Activated T-cell treated with anti-CD3 and anti-CD28 coated beads, Interleukin-2, amount 50 U/mL, for 1 hour (primary cell): ENCODE results near the gene CRTAC1.

Source experiments
- DNase-seq: peaks from one replicate; pipeline ENCODE4 v3.0.0-alpha.2; 2020

Gene CRTAC1

DNA sequence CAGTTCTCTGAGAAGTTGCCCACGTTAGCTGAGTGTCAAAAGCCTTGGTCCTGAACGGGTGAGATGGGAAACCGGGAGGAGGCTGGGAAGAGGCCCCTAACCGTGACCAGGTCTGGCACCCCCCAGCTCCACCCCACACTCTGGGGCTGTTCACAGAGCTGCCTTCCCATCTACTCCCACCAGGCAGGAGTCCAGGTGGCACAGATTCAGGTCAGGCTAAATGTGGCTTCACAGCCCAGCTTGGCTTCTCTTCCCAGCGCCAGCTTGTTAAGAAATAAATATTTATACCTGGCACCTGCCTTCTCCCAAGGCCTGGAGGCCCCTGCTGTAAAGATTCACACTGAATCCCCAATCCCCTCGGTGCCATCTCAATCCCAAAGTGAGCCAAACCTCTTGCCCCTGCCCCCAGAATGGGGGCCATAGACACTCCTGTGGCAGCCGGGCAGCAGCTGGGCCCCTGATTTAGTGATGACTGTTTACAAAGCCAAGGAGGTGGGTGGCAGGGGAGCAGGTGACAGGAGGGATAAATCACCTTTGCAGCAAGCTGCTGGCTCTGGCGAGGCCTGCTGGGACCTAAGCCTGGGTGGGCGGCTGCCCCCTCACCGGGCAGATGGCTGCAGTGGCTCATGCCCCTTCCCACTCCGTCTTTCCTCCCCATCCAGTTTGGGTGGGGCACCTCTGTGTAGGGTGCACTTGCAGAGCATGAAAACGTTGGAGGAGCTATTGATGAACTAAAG, 108.2 kb downstream of the CRTAC1 start:
- no peak for DNase-seq

GRCh38 chr10:97921581-97922021, 108.8 kb downstream of the CRTAC1 start:
- no peak for DNase-seq

DNA sequence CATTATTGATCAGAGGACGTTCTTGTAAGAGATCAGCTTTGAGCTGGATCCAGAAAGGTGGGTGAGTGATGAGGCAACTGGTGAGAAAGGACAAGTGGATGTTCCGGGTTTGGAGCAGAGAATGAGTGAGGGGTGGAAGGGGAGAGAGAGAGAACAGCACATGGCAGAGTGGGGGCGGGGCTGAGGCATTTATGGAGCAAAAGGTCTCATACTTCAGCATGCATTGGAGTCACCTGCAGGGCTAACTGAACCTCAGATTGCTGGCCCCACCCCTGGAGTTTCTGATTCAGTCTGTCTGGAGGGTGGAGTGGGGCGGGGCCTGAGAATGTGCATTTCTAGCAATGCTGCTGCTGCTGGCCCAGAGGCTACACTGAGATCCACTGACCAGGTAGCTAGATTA, 109.6 kb downstream of the CRTAC1 start:
- DNase-seq = no peak

- DNase-seq = no peak
Measured at GRCh38 chr10:97919012-97919411, 111.4 kb downstream of the CRTAC1 start.

DNA sequence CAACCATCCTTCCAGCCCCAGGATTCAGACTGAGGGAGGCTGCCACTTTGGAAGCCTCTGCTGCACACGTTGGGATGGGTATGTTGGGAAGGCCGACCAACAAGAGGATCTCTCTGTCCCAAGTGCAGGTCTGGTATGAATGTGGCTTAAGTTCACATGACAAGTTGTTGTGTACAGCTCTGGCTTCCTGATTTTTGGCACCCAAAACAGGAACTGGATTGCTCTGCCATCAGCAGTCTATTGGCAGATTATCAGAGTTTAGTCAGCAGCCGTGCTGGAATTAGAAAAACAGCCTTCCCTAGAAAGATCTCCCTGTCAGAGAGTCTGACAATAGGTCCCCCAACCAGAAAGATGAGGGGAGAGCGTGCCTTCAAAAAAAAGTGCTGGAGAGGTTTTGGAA, 113.8 kb downstream of the CRTAC1 start:
- DNase-seq = no peak

- DNase-seq = no peak
Measured at GRCh38 chr10:97915346-97916131, 114.9 kb downstream of the CRTAC1 start.

GRCh38 chr10:97914837-97915211, 115.6 kb downstream of the CRTAC1 start:
- DNase-seq = peak; percentile 73

DNA sequence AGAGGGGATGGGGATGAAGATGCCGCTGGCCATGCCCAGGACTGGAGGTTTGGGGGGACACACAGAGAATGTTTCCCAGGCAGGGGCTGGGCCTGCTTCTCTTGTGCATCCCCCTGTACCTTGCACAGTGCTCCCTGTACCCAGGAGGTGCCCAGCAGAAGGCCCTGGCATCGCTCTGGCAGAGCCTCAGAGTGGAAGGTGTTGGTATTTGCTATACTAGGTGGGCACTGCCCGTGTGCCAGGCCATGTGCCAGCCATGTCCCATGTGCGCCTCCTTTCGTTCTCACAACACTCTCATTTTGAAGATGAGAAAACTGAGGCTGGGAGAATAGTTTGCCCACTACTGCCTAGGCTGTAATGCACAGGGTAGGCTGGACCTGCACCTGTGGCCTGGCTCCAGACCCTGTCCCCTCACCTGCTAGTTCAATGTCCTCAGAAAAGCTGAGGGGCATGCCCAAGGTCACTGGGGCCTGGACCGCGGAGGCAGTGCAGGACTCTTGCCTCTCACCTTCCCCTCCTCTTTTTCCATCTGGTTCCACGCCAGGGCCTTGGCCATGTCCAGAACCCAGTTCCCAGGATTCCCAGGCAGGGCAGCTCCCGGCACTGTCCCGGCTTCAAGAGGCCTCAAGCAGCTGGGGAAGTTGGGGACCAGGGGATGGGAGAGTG, 116.1 kb downstream of the CRTAC1 start:
- DNase-seq = no peak

DNA sequence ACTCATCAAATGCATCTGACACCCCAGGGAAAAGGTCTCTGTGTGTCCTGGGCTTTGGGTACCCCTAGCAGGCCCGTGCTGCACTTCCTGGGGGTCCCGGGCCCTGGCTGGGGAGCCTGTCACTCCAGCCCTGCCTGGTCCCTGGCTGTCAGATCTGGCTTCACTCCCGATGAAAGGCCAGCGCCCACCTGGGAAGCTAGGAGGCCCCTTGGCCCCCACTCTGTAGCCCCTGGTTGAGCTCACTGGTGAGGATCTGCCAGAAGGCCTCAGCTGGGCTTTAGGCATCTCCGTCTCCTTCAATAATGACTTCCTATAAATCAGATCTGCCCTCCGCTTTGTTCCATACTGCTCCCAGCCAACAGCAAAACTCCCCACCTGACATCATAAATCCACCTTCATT, 116.8 kb downstream of the CRTAC1 start:
- DNase-seq = no peak

DNA sequence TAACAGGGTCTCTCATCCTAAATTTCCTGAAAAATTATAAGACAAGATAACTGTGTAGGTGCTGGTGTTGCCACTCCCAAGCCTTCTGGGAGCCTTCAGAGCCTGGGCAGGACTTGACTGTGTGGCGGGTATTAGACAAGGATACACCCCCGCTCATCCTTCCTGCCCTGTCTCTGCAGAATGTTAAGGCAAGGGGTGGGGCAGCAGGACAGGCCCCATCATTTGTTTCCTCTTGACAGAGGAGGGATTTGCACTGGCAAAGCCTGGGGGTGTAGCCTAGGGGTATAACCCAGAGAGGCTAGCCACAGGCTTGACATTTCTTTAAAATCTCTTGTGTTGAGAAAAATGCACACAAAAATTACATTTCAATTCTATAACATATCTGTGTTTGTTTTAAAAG, 117.2 kb downstream of the CRTAC1 start:
- DNase-seq = no peak

DNA sequence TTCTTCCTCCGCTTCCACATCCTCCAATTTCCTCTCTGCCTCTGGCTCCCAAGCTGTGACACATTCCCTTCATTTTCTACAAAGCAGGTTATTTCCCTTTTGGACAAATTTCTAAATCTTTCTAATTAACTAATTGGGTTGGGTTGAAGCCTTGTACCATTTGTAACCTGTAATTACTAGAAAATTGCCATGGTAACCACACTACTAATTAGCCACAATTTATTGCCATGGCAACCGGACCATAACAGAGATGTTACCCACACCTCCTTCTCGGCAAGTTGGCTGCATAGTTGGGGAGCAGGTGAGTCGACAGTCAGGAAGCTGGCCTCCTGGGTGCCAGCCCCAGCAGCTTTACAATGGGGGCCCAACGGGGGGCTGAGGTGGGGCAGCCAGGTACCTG, 119.2 kb downstream of the CRTAC1 start:
- no peak for DNase-seq

DNA sequence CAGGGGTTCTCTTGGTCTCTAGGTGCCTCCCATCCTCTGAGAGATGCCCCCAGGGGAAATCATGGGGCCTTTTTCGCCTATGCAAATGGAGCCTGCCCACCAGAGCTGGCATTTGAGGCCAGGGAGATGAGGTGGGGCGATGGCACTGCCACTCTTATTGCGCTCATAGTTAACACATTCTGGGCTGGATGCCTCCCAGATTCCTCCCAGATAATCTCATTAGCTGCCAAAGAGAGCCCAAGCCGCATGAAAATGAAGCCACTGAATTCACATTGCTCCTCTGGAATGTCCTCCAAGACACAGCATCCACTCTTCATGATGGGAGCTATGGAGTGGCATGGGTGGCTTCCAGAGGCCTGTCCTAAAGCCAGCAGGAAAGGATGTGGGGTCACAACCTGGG, 119.8 kb downstream of the CRTAC1 start:
- DNase-seq = no peak

- no peak for DNase-seq
Measured at GRCh38 chr10:97907830-97908229, 122.6 kb downstream of the CRTAC1 start.

DNA sequence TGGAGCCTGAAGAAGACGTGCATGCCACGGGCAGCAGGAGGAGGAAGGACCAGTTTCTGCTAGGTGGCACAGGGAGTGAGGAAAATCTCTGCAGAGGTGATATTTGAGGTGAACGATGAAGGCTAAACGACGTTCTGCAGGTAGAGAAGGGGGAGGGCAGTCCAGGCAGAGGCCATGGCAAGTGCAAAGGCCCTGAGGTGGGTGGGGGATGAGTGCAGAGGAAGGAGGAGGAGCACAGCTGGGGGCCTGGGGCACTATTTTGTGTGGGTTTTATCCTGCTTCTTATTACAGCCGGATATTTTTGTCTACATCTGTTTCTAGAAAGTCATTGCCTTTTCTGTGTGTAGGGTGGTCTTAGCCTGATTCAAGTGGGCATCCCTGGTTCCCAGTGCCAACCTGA, 123.2 kb downstream of the CRTAC1 start:
- DNase-seq = no peak

DNA sequence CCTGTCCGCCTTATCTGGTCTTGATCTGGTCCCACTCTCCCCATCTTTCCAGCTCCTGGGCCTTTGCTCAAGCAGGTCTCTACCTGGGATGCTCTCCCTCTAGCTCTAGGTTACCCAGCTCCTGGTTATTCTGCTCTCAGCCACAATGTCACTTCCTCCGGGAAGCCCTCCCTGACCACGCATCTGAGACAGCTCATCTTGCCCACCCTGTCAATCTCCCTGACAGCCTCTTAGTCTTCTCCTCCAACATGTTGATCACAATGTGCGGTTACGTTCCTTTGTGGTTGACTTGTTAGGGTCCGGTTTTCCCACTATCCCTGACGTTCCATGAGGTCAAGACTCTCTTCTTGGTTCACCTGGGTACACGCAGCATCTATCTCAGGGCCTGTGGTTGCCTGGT, 125.1 kb downstream of the CRTAC1 start:
- no peak for DNase-seq

- no peak for DNase-seq
Measured at GRCh38 chr10:97904576-97904975, 125.8 kb downstream of the CRTAC1 start.

DNA sequence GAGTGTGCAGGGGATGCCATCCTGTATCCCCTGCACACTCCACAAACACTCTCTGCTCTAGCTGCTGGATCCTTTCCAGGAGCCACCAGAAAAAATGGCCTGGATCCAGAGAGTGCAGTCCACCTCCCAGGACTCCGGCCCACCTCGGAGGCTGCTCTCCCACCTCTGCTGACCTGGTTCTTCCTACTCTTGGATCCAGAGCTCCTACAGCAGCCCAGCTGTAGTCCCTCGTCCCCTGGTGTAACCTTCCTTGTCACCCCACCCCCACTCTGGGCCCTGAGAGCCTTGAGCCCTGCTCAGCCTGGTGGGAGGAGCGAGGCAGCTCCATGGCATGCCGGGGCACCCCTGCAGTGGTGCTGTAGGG, 126.4 kb downstream of the CRTAC1 start:
- no peak for DNase-seq

- DNase-seq = no peak
Measured at GRCh38 chr10:97903128-97904017, 127.0 kb downstream of the CRTAC1 start.

DNA sequence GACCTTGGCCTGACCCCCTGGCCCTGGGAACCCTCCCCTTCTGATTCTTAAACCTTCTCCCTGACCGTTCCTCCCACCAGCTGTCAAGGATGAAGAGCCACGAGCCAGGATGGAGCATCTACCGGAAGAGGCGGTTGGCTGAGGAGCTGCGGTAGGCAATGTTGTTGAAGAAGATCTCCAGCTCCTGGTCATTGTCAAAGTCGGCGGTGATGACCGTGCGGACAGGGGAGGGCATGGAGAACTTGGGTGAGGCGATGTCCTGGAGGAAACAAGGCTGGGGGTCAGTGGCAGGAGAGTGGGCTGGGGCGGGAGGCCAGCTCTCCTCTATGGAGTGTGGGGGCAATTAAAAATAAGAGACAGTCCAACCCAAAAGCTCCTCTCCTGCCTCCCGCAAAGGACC, 129.0 kb downstream of the CRTAC1 start:
- DNase-seq = no peak

DNA sequence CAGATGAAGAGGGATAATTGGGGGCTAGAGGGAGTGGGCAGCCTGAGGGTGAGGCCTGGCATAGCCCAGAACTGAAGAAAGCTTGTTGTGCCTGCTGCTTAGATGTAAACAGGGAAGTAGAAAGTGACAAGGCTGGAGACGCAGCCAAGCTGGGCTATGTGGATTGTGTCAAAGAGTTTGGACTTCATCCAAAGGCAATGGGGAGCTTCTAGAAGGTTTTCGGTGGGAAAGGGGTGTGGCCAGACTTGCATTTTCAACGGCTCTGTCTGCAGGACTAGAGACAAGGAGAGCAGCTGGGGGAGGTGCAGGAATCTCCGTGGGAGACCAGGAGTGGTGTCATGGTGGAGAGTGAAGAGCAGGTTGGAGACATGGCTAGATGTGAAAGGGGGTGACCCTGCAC, 132.0 kb downstream of the CRTAC1 start:
- no peak for DNase-seq

DNA sequence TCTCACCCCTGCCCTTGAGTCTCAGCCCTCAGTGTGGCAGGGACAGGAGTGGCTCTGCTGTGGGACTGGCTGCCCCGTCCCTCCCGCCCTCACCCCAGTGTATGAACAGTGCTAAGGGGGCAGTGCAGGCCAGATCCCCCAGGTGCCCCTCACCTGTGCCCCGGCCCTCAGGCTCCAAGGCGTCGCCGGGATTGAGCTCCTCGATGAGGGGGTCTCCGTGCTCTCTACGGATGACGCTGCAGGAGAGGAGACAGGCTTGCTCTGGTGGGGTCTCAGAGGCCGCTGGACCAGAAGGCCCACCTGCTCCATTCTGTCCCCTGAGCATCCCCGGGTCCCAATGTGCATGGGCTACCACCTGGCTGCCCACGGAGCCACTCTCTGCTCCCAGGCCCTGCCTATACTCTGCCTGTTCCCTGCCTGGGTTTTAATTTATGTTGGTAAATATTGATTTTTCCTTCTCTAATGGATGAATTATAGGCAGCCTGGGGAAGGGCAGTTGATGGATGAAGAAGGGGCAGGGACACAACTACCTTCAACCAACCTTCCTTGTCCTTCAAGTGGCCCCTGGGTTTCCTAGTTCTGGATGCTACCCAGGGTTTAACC, 133.6 kb downstream of the CRTAC1 start:
- DNase-seq = no peak

- DNase-seq = no peak
Measured at GRCh38 chr10:97895915-97896314, 134.5 kb downstream of the CRTAC1 start.

GRCh38 chr10:97895084-97895483, 135.3 kb downstream of the CRTAC1 start:
- DNase-seq = no peak
